ENCODE results near the gene HOXB2. TPM values are rescaled to one million over a fixed set of nuclear protein-coding genes. Genes with fewer than 3 reads are reported as not detected.

HOXB2 gene
- total and polyA plus RNA-seq, 9 of the 15 experiments (the other 6 are each of a cell fraction or from before 2014, with no cell fraction given), result 2.1 to 97.7 (median 21.2) TPM

- Histone ChIP-seq H3K9me3 (replicated peaks; ENCODE audit: control insufficient read depth, insufficient read depth, low read depth, low read length) (no peaks in the 10 kb centered on the region), H3K4me3 (no peak overlapping the region), H3K79me2 (ENCODE audit: control insufficient read depth, insufficient read depth, low read length) (no peaks in the 10 kb centered on the region), H3K4me1 (replicated peaks in 1 of 2; ENCODE audit: control insufficient read depth in 2 of 2, insufficient read depth in 2 of 2, low read length in 2 of 2) (peaks cover 15 to 31% of the 10 kb centered on the region in 2 experiments; a peak in 4 of 5 replicates), H3K9ac (ENCODE audit: insufficient read depth in 1 of 2, low read depth in 2 of 2, low read length in 2 of 2) (no peak overlapping the region), H3K27me3 (ENCODE audit: control insufficient read depth in 2 of 2, insufficient read depth in 2 of 2, low read length in 2 of 2) (no peaks in the 10 kb centered on the region), H3K9me1 (ENCODE audit: control insufficient read depth, insufficient read depth, low read length) (no peaks in the 10 kb centered on the region), H3K36me3 (ENCODE audit: control insufficient read depth, insufficient read depth, low read length) (no peaks in the 10 kb centered on the region), H3K27ac (ENCODE audit: extremely low read depth, low read depth, low read length) (no peak overlapping the region), H2AFZ (ENCODE audit: low read depth, low read length) (peak overlapping the region; percentile 2; the same call in 1 of the 2 replicates), H3K4me2 (ENCODE audit: insufficient read depth, low read length) (no peak overlapping the region), H4K20me1 (replicated peaks; ENCODE audit: control insufficient read depth, insufficient read depth, low read length) (no peaks in the 10 kb centered on the region)
- POLR2A ChIA-PET, result no interaction called here
- TF ChIP-seq ZSCAN32 (CRISPR knock-in tag; IDR thresholded peaks at IDR 0.05), result no peak
- TF ChIP-seq E2F8 (IDR thresholded peaks at IDR 0.05; ENCODE audit: low read depth, partially characterized antibody), result no peak
- TF ChIP-seq ZBTB8A (IDR thresholded peaks at IDR 0.05; ENCODE audit: partially characterized antibody), result no peak
- TF ChIP-seq MAFG (tag; conservative IDR thresholded peaks at IDR 0.05), result no peak
- TF ChIP-seq PREB (CRISPR knock-in tag; IDR thresholded peaks at IDR 0.05), result no peak
- no peak for TF ChIP-seq ZBTB9 (CRISPR knock-in tag; IDR thresholded peaks at IDR 0.05)
- TF ChIP-seq ZNF778 (CRISPR knock-in tag; IDR thresholded peaks at IDR 0.05), result no peak
- TF ChIP-seq ZNF263 (CRISPR knock-in tag; IDR thresholded peaks at IDR 0.05; ENCODE audit: borderline replicate concordance), result no peak
- FAIRE-seq, result no peak
- no peak for ATAC-seq
- DNase-seq (ENCODE audit: extremely low read depth in 1 of 4, low spot score in 3 of 4), result no peak
- 50% methylated on average over 6 of the region's 6 CpGs for WGBS (ENCODE audit: insufficient coverage, low coverage, missing lambda C conversion rate)
- in situ Hi-C loops (cut with MboI) (no loop called here), intact Hi-C loops (cut with micrococcal nuclease) (no loop called here)
- CTCF ChIA-PET (ENCODE audit: low intra/inter-chr PET ratio), result no interaction called here
- BruUV-seq (replicated peaks), result no TSS peak
These were observed 46.6 kb downstream of the HOXB2 start for GRCh38 chr17:48498164-48498850.
